CD14-positive monocyte (primary cell): ENCODE measurements around the gene BANP. TPM values are rescaled to one million over a fixed set of nuclear protein-coding genes. Genes with fewer than 3 reads are reported as not detected.

Source experiments
- DNase-seq, 3 donors: peaks; one replicate each; pipeline ENCODE4 v3.0.0-alpha.2; 2011 to 2022
- H2AFZ ChIP-seq: 2 replicates; pipeline ENCODE4 v1.6.0; 2012; ENCODE audit warnings: mild to moderate bottlenecking, low read depth, low read length, inconsistent platforms; ENCODE audit not compliant: insufficient read depth, poor library complexity, severe bottlenecking
- H3K27ac ChIP-seq, 2 donors: 1 replicate in 1 of 2; 2 replicates in 1 of 2; pipeline ENCODE4 v1.5.1; 2012 to 2013; ENCODE audit warnings: low read length in 2 of 2, control low read depth in 1 of 2, inconsistent platforms in 1 of 2, low read depth in 1 of 2, mild to moderate bottlenecking in 1 of 2
- H3K27me3 ChIP-seq, 2 donors: one replicate each; pipeline versions ENCODE4 v1.6.0 to v1.6.1; 2011 to 2013; ENCODE audit warnings: low read length in 2 of 2; ENCODE audit not compliant: control insufficient read depth in 2 of 2, insufficient read depth in 2 of 2
- H3K36me3 ChIP-seq, 2 donors: replicated peaks in 1 of 2; 1 replicate in 1 of 2; 2 replicates in 1 of 2; pipeline versions ENCODE4 v1.5.1 to v1.6.1; 2012 to 2013; ENCODE audit warnings: low read length in 2 of 2, control low read depth in 1 of 2, inconsistent platforms in 1 of 2, mild to moderate bottlenecking in 1 of 2; ENCODE audit not compliant: insufficient read depth in 2 of 2, control insufficient read depth in 1 of 2
- H3K4me1 ChIP-seq, 2 donors: 1 replicate in 1 of 2; 2 replicates in 1 of 2; pipeline versions ENCODE4 v1.5.1 to v1.6.1; 2012 to 2013; ENCODE audit warnings: low read length in 2 of 2, control low read depth in 1 of 2, inconsistent platforms in 1 of 2, mild to moderate bottlenecking in 1 of 2, moderate library complexity in 1 of 2; ENCODE audit not compliant: insufficient read depth in 2 of 2, control insufficient read depth in 1 of 2
- H3K4me2 ChIP-seq: replicated peaks from 2 replicates; pipeline ENCODE3; 2012; ENCODE audit warnings: low read length, moderate library complexity, mild to moderate bottlenecking; ENCODE audit not compliant: poor library complexity, severe bottlenecking; ENCODE audit errors: extremely low read depth
- H3K4me3 ChIP-seq, 3 experiments: fragments of 200-600 bp in 1 of 3; sonication (generic) in 1 of 3; replicated peaks in 1 of 3; 1 replicate in 2 of 3; 2 replicates in 1 of 3; pipeline ENCODE4 v1.5.1; 2011 to 2013; ENCODE audit warnings: low read length in 3 of 3, mild to moderate bottlenecking in 3 of 3, control low read depth in 2 of 3, low read depth in 2 of 3, inconsistent platforms in 1 of 3, moderate library complexity in 1 of 3
- H3K79me2 ChIP-seq: 2 replicates; pipeline ENCODE4 v1.6.0; 2012; ENCODE audit warnings: mild to moderate bottlenecking, control low read depth, inconsistent platforms, low read length, moderate library complexity; ENCODE audit not compliant: insufficient read depth
- H3K9ac ChIP-seq: 2 replicates; pipeline ENCODE4 v1.6.0; 2017; ENCODE audit warnings: low read length, mild to moderate bottlenecking; ENCODE audit not compliant: insufficient read depth, poor library complexity, severe bottlenecking
- H3K9me3 ChIP-seq, 2 donors: replicated peaks in 1 of 2; 1 replicate in 1 of 2; 2 replicates in 1 of 2; pipeline versions ENCODE4 v1.5.1 to v1.6.1; 2012 to 2013; ENCODE audit warnings: low read length in 2 of 2, control low read depth in 1 of 2; ENCODE audit not compliant: control insufficient read depth in 1 of 2, insufficient read depth in 1 of 2
- H4K20me1 ChIP-seq: 2 replicates; pipeline ENCODE4 v1.6.0; 2012; ENCODE audit warnings: mild to moderate bottlenecking, low read length, control low read depth, moderate library complexity; ENCODE audit not compliant: insufficient read depth
- H3K27ac Mint-ChIP-seq, 7 donors: one replicate each; pipeline ENCODE4 v1.8.0; 2020; ENCODE audit warnings: mild to moderate bottlenecking in 7 of 7, mixed read lengths in 7 of 7, moderate library complexity in 6 of 7, inconsistent platforms in 2 of 7
- H3K27me3 Mint-ChIP-seq, 3 donors: one replicate each; pipeline ENCODE4 v1.8.0; 2021 to 2022; ENCODE audit warnings: low read depth in 3 of 3, mild to moderate bottlenecking in 3 of 3, mixed read lengths in 3 of 3, moderate library complexity in 3 of 3, inconsistent platforms in 1 of 3
- H3K36me3 Mint-ChIP-seq, 2 donors: one replicate each; pipeline ENCODE4 v1.8.0; 2020; ENCODE audit warnings: mixed read lengths in 2 of 2, inconsistent platforms in 1 of 2, mild to moderate bottlenecking in 1 of 2
- H3K4me1 Mint-ChIP-seq: one replicate; pipeline ENCODE4 v1.8.0; 2020; ENCODE audit warnings: mild to moderate bottlenecking, mixed read lengths
- H3K4me3 Mint-ChIP-seq, 2 donors: one replicate each; pipeline ENCODE4 v1.8.0; 2020; ENCODE audit warnings: mild to moderate bottlenecking in 2 of 2, mixed read lengths in 2 of 2, moderate library complexity in 1 of 2
- H3K9me3 Mint-ChIP-seq, 7 donors: one replicate each; pipeline ENCODE4 v1.8.0; 2020 to 2022; ENCODE audit warnings: mixed read lengths in 7 of 7, mild to moderate bottlenecking in 6 of 7, moderate library complexity in 6 of 7, inconsistent platforms in 2 of 7
- WGBS: methylation state at CpG from one replicate; pipeline ENCODE4 v1.1.5; 2013; ENCODE audit warnings: missing lambda C conversion rate; ENCODE audit not compliant: insufficient coverage; 5-methylcytosine and 5-hydroxymethylcytosine counted together
- intact Hi-C, 2 donors: fragments of 100-400 bp; cut with micrococcal nuclease; formaldehyde crosslinking; loops; one replicate each; pipeline versions ENCODE4 v1.15.0 to v1.15.1; 2023
- polyA plus RNA-seq, 3 donors: library from polyadenylated mRNA; depleted of rRNA in 1 of 3; unstranded in 2 of 3; stranded (reverse) in 1 of 3; fragments of 300-500 nt in 2 of 3; fragments of >200 nt in 1 of 3; fragmentation: Illumina TruSeq in 2 of 3; gene quantifications; 1 replicate in 2 of 3; 2 replicates in 1 of 3; pipeline ENCODE4 v1.2.3, GENCODE V29; 2012 to 2021
- TF ChIP-seq, protein P1 (sequence below): fragments of 200-600 bp; IDR thresholded peaks from one replicate; pipeline ENCODE4 v1.8.0; 2022; ENCODE audit warnings: antibody characterized with exemption, mild to moderate bottlenecking

The BANP gene
- polyA plus RNA-seq, 3 donors = 10.1 to 40.9 (median 11.7) TPM

DNA sequence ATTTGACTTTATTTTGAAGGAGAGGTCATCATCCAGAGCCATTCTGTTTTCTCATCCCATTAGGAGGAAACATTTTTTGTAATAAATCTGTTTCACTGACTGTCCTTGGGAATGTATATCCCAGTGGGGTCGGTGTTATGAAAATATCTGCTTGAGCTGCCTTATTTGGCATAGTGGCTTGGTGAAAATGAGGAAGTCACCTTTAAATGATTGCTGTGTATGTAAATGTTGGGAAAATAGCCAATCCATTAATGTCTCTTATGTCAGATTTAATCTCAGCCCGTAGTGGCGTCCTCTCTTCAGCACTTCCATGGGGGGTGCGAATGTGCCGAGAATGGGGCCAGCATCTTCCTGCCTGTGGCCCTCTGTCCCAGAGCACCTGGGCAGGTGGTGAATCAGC lies 57.6 kb downstream of the BANP start:
- H3K4me3 Mint-ChIP-seq = peak overlapping the region in 1 of 2 donors; percentile 18
- intact Hi-C loops = loop anchor here in 1 of 2 donors (10.0 kb wide), 2 partner anchors 154 to 234 kb away; no protein-coding TSS in a partner anchor
- H3K36me3 Mint-ChIP-seq = peaks cover 84 to 85% of the 10 kb centered on the region in 2 donors
- peak in 1 of 3 donors; percentile 20 for DNase-seq
- WGBS = 0% methylated on average over 1 of the region's 5 CpGs
- no peaks in the 10 kb centered on the region for H3K9me3 Mint-ChIP-seq
- H3K9ac ChIP-seq = no peak overlapping the region
- H3K9me3 ChIP-seq = no peaks in the 10 kb centered on the region
- H3K27ac Mint-ChIP-seq = peak overlapping the region in 4 of 7 donors; percentile 11 to 78 (median 69)
- no peaks in the 10 kb centered on the region for H3K27me3 ChIP-seq
- H4K20me1 ChIP-seq = peaks cover 30% of the 10 kb centered on the region
- H3K4me2 ChIP-seq = no peak overlapping the region
- TF ChIP-seq, protein P1, sequence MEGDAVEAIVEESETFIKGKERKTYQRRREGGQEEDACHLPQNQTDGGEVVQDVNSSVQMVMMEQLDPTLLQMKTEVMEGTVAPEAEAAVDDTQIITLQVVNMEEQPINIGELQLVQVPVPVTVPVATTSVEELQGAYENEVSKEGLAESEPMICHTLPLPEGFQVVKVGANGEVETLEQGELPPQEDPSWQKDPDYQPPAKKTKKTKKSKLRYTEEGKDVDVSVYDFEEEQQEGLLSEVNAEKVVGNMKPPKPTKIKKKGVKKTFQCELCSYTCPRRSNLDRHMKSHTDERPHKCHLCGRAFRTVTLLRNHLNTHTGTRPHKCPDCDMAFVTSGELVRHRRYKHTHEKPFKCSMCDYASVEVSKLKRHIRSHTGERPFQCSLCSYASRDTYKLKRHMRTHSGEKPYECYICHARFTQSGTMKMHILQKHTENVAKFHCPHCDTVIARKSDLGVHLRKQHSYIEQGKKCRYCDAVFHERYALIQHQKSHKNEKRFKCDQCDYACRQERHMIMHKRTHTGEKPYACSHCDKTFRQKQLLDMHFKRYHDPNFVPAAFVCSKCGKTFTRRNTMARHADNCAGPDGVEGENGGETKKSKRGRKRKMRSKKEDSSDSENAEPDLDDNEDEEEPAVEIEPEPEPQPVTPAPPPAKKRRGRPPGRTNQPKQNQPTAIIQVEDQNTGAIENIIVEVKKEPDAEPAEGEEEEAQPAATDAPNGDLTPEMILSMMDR = no peak
- H3K27ac ChIP-seq = no peak overlapping the region
- H3K4me1 ChIP-seq = peaks cover 13 to 18% of the 10 kb centered on the region in 2 donors
- peaks cover 58 to 92% of the 10 kb centered on the region in 2 donors for H3K36me3 ChIP-seq
- no peak overlapping the region for H2AFZ ChIP-seq
- peaks cover 20% of the 10 kb centered on the region for H3K4me1 Mint-ChIP-seq
- no peak overlapping the region for H3K4me3 ChIP-seq
- H3K27me3 Mint-ChIP-seq = peaks cover 0 to 4% (median 4%) of the 10 kb centered on the region in 3 donors
- H3K79me2 ChIP-seq = no peaks in the 10 kb centered on the region

DNA sequence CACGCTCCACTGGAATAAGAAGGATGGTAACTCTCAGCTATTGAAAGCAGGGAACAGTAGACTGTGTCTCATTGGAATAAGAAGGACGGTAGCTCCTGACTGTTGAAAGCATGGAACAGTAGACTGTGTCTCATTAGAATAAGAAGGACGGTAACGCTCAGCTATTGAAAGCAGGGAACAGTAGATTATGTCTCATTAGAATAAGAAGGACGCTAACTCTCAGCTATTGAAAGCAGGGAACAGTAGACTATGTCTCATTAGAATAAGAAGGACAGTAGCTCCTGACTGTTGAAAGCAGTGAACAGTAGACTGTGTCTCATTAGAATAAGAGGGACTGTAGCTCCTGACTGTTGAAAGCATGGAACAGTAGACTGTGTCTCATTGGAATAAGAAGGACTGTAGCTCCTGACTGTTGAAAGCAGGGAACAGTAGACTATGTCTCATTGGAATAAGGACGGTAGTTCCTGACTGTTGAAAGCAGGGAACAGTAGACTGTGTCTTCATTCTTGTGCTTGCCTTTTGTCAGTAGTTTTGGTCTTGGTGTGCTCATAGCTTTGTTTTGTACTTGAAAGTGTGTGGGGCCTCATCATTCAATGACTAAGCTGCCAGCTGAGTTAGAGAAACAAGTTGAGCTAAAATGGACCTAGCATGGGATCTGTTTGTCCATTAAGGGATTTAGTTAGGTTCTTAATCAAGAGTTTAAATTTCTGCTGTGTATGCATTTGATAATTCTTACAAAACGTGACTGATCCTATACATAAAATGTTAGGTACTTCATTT lies 58.5 kb downstream of the BANP start:
- Histone ChIP-seq H3K79me2 (no peaks in the 10 kb centered on the region), H3K4me1 (peaks cover 12 to 17% of the 10 kb centered on the region in 2 donors), H3K27me3 (no peaks in the 10 kb centered on the region), H3K9ac (no peak overlapping the region), H3K27ac (no peak overlapping the region), H2AFZ (no peak overlapping the region), H4K20me1 (peaks cover 23% of the 10 kb centered on the region), H3K9me3 (no peaks in the 10 kb centered on the region), H3K4me2 (no peak overlapping the region), H3K36me3 (peaks cover 53 to 89% of the 10 kb centered on the region in 2 donors), H3K4me3 (no peak overlapping the region)
- Mint-ChIP-seq H3K27me3 (peaks cover 0 to 4% (median 4%) of the 10 kb centered on the region in 3 donors), H3K9me3 (no peaks in the 10 kb centered on the region), H3K36me3 (peaks cover 80% of the 10 kb centered on the region in 2 donors), H3K27ac (no peak overlapping the region), H3K4me3 (no peak overlapping the region), H3K4me1 (peaks cover 19% of the 10 kb centered on the region)
- intact Hi-C loops = loop anchor here in 1 of 2 donors (10.0 kb wide), 2 partner anchors 155 to 235 kb away; no protein-coding TSS in a partner anchor
- WGBS = 100% methylated on average over 4 of the region's 7 CpGs
- TF ChIP-seq, protein P1 = no peak
- DNase-seq = no peak
